ENCODE data around the gene RIT2.
"Not testable (repeated sequence)": the region's sequence is repeated elsewhere in the genome, so short reads cannot be mapped to it uniquely, and the experiment has no call there.

RIT2 gene

GRCh38 chr18:42824178-42824577 lies 291.3 kb downstream of the RIT2 start:
- DNase-seq, result no peak

GRCh38 chr18:42822711-42823110 lies 292.8 kb downstream of the RIT2 start:
- no peak for DNase-seq

DNA sequence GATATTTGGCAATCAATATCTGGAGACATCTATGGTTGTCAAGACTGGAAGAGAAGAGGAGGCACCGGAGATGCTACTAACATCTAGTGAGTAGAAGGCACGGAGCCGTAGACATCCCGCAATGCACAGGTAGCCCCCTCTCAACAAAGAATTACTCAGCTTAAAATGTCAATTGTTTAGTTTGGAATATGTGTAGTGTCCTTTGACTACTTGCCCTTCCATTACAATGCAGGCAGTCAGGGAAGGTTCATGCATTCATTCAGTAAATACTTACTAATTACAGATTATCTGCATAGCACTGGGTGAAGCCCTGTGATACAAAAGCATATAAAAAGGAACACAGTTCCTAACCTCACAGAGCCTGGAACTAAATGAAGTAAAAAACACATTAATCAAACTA lies 294.0 kb downstream of the RIT2 start:
- no peak for DNase-seq

DNA sequence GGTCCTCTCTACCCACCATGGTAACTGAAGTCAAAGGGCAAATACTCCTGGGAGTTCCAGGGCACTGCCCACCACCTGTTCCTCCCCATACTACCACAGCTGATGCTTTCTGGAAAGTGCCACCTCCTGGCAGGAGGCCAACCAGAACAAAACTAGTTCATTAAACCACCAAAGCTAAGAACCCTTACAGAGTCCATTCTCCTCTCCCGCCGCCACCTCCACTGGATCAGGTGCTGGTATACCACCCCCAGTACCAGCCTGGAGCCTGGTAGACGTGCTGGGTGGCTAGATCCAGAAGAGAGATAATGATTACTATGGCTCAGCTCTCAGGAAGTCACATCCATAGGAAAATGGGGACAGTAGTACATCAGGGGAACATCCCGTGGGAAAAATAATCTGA lies 300.9 kb downstream of the RIT2 start:
- no peak for DNase-seq

DNA sequence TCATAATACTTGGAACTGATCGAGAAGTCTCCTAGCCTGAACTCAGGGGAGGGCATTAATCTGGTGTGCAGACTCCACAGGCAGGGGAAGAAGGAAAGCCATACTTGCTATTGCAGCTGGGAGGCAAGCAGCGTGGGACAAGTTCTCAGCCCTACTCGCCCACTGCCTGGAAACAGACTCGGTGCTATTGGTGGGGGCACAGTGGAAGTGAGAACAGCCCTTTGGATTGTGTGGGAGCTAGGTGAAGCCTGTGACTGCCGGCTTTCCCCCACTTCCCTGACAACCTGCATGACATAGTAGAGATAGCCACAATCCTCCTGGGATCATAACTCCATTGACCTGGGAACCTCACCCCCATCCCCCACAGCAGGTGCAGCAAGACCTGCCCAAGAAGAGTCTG lies 301.3 kb downstream of the RIT2 start:
- no peak for DNase-seq

DNA sequence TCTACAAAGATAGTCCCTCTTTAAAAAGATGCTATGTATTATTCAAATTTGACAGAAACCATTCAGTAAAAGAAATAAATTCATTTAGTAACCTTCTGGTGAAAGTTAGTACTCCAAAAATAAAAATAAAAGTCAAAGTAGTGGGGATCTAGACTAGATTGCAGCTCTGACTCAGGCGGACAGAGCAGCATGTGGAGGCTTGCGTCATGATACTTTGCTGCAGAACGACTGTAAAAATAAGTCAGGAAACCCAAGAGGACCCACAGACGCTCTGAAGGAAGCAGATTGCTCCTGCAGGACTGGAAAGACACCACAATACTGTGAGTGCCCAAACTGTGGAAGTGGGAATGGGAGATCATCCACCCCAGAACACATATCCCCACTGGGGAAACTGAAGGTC lies 301.9 kb downstream of the RIT2 start:
- no peak for DNase-seq

DNA sequence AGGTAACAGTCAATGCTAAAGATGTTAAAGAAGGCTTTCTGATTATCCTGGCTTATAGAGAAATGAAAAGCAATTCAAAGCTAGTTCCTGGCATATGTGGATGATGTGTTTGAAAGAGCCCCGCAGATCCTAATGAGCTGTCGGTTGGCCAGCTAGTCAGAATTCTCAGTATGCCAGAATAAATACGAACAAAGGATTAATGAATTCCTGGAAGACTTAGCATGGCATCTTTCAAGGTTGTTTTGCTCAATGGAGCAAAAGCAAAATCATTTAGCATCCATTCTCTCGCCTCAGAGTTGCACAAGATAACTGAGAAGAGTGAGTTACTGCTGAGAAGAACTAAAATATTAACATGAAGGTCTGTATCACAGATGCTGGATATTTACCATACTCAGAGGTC lies 307.6 kb downstream of the RIT2 start:
- DNase-seq, result no peak

DNA sequence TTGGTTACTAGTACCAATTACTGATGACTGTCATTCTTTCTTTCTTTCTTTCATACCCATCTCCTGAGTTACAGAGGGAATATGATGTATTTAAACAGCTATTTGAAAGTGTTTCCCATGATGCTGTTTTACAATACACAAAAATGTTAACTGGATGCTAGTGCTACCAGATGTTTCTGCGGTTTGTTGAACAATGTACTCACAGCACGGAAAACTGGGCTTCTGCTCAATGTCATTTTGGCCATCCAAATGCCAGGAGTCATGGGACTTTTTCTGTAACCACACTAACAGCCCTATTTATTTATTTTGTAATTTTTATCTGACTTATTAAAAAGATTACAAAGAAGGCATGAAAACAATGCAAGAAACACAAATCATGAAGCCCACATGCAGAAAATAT lies 313.8 kb downstream of the RIT2 start:
- DNase-seq, result no peak

GRCh38 chr18:42798606-42799170 lies 316.8 kb downstream of the RIT2 start:
- no peak for DNase-seq

GRCh38 chr18:42795213-42795789 lies 320.2 kb downstream of the RIT2 start:
- not testable (repeated sequence) for DNase-seq

DNA sequence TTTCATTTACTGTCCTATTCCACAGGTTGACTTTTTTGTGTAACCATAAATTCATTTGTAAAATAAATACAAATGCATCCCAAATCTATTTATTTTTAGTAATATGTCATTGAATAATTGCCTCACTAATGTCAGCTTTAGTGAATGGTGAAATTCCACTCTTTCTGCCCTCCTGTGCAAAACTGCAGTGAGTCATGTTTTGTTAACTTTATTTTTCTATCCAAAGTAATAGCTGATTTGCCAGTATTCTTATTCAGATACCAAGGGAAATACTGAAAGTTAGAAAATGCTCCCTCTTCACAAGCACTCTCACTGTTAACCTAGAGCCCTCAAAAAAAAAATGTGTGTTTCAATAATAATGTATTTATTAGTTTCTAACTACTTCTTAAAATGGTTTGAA lies 322.8 kb downstream of the RIT2 start:
- no peak for DNase-seq

DNA sequence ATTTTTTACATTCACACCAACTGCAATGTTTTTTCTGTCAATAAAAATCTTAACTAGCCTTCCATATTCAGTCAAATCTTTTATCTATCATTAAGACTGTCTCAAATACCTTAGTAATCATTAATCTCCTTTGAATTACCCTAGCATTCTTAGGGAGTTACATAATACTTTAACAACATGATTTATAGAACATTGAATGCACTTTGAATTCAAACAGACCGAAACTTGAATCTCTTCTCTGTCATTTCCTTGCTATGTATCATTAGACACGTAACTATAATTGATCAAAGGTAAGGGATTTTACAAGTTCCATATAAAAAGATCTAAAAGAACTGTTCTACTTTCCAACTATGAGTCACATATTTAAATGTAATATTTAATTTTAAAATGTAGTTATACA lies 330.9 kb downstream of the RIT2 start:
- DNase-seq, result no peak

DNA sequence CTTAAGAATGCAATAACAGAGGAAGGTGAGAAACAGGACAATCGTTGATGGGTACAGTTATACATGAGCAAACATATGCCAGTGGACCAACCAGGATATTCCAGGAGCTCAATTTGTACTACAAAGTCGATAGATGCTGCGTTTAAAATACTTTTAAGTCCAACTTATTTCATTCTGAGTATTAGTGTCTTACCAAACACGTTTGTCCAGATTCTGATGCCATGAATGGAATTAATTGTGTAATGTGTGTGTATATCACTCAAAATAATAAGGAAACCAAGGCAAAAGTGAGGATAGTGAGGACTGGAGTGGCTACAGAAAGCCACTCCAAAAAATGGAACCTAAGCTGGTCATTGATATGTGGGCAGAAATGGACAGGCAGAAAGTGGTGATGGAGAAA lies 332.6 kb downstream of the RIT2 start:
- DNase-seq, result no peak

DNA sequence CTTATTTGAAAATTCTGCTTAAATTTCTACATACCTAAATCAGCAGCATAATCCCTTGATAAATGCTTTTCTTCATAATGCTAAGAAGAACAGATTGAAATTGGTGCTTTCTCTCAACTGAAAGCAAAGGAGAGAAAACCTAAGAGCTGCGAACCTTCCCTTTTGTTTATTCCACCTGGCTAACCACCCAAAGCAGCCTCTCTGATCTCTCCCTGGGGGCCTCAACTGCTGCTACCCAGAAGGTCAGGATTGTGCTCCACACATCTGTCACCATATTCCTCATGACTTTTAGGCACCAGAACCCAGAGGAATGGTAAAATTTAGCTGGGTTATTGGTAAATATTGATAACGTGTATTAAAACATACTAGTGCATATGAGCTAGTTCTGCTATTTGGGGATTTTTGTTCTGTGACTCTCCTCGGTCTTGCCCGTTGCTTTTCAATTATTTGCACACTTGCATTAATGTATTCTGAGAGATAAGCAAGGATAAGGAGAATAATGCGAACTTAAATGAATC lies 334.1 kb downstream of the RIT2 start:
- no peak for DNase-seq

GRCh38 chr18:42780171-42780570 lies 335.3 kb downstream of the RIT2 start:
- DNase-seq, result no peak

DNA sequence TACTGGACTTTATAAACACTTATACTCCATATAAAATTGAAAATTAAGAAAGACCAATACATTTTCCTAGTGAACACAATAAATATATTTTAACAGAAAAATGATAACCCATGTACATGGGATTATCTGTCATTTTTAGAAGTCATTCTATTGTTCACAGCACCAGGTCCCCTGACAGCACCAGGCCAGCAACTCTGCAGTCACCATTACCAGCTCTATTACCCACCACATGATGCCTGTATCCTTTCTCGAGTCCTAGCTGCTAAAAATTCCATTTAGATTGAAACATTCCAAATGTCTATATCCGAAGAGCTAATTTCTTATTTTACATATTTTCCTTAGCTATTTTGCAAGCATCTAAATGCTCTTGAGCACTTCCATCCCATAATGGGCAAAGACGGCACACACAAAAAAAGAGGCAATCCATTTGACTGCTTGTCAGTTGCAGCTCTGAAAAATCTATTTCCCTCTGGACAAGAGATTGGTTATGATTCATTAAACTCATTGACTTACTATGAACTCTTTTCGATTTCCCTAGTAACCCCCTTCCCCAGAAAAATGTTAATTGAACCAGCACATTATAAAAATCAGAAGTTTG lies 336.9 kb downstream of the RIT2 start:
- no peak for DNase-seq

- DNase-seq, result no peak
Observed at GRCh38 chr18:42778024-42778423, 337.5 kb downstream of the RIT2 start.

DNA sequence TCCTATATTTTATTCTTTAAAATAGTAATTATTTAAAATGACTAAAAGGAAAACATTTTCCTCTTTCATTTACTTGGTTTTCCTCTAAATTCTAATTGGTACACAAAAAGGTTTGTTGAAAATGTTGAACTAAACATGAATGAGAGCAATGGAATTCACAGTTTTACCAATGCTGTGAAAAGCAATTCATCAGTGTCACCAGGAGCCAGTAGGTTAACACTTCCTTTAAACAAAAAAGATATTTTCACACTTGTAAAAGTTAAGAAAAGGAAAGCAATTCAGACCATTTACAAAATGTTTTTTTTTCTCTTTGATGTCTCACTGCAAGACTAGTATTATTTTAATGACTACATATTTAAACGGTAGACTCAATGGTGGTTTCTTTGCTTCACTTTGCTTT lies 341.6 kb downstream of the RIT2 start:
- no peak for DNase-seq

DNA sequence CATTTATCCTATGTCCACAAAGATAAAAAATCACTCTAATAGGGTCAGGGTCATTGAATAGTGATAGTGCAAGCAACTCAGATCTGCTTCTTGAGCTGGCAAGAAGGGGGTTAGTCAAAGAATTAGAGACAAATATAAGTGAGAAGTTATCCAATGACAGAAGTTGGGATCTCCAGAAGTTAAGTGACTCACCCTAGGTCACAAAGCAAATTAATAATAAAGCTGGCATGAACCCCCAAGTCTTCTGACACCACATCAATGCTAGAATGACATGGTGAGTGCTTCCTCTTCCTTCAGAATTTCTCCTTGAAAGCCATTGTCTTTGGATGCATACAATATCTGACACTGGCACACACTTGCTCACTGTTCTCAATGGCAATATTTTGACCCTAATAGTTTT lies 343.5 kb downstream of the RIT2 start:
- DNase-seq, result no peak

- DNase-seq, result no peak
Observed at GRCh38 chr18:42765302-42765701, 350.2 kb downstream of the RIT2 start.

DNA sequence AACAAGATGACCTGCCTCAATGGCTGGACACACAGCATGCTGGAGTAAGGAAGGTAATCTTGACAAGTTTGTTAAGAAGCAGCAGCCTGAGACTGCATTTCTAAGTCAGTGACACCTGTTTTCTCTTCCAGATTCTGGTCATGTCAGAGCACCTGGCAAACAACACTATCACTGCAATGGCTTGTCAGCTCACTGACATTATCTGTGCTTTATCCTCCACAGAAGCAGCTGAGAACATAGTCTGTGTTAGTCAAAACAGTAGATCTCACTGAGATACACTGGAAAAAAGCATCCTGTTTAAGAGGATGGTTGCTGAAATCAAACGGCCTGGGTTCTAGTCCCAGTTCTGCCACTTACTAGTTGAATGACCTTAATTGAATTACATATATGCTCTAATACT lies 355.2 kb downstream of the RIT2 start:
- no peak for DNase-seq

DNA sequence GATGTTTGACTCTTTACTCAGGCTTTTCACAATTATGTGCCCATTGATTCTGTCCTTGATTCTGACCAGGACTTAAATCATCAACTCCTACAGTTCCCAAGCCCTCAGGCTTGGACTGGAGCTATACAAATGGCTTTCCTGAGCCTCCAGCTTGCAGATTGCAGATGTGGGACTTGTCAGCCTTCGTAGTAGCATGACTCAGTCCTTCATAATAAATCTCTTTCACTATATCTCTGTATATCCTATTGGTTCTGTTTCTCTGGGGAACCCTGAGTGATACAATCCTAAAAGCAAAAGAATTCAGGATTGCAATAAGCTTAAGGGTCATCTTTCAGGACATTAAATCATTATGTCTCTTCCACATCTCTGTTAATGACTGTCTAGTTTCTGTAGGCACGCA lies 356.6 kb downstream of the RIT2 start:
- DNase-seq, result no peak

DNA sequence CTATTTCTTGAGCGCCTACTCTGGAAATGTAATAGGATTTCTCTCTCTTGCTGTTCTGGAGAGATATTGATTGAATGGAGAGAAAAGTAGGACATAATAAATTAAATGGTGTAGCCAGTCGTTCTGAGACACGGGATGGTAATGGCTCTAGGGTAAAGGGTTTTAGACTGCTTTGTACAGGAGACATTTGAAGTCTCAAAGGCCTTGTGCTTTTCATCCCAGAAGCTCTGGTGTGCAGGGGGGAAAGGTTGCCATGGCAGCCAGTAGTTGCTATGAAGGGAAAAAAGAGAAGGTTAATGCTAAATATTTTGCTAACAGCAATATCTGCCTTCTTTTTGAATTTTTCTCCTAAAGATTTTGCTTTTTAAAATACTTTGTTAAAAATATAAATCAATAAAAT lies 359.3 kb downstream of the RIT2 start:
- no peak for DNase-seq

DNA sequence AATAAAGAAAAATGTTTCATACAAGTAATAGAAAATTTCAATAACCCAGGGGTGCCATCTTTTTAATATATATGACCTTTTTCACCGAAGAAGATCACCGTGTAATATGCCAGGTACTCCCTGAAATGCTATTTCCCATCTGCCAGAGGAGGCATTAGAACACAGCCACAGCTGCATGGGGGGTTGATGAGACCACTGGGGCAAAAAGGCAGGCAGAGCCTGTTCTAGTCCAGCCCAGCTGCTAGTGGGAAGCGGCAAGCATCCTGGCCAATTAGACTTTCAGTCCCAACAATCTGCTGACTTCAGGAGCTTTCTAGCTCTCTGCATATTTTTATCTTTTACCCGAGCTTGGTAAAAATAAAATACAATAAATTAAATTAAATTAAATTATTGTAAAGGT lies 362.6 kb downstream of the RIT2 start:
- DNase-seq, result no peak

GRCh38 chr18:42746794-42747193 lies 368.7 kb downstream of the RIT2 start:
- DNase-seq, result no peak

Measured in activated T-cell treated with anti-CD3 and anti-CD28 coated beads, Interleukin-2, amount 50 U/mL, for 48 hours (primary cell).